Measurements from ENCODE around the gene CYFIP2.
"Not testable (repeated sequence)": the region's sequence is repeated elsewhere in the genome, so short reads cannot be mapped to it uniquely, and the experiment has no call there.

The CYFIP2 gene

DNA sequence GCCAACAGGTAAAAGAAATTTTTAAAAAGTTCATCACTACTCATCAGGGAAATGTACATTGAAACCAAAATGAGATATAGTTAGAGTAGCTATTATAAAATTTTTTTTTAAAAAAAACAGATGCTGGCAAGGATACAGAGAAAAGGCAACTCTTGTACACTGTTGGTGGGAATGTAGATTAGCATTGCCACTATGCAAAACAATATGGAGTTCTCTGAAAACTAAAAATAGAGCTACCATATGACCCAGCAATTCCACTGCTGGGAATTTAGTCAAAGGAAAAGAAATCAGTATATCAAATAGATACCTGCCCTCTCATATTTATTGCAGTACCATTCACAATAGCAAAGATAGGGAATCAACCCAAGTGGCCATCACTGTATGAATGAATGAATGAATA, 149.9 kb downstream of the CYFIP2 start:
- no peak for DNase-seq

GRCh38 chr5:157419521-157419920, 153.6 kb downstream of the CYFIP2 start:
- DNase-seq = not testable (repeated sequence)

GRCh38 chr5:157429920-157430319, 164.0 kb downstream of the CYFIP2 start:
- DNase-seq = not testable (repeated sequence)

GRCh38 chr5:157431544-157432200, 165.7 kb downstream of the CYFIP2 start:
- DNase-seq = no peak

DNA sequence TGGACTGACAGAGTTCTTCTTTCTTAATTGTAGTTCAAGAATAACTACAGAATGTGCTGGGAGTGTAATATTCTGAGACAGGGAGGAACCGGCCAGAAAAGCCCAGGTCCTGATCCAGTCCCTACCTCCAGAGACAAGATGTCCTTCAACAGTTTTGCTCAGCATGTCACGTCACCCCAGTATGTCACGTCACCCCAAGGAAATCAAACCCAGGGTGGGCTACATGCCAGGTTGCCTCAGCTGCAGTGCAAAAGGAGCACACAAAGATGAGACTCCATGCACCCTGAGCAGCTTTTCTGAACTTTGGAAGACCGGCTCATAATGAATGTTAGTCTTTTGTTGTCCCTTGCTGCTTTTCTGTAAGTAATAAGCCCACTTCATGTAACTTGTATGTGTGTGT, 168.2 kb downstream of the CYFIP2 start:
- DNase-seq = no peak

DNA sequence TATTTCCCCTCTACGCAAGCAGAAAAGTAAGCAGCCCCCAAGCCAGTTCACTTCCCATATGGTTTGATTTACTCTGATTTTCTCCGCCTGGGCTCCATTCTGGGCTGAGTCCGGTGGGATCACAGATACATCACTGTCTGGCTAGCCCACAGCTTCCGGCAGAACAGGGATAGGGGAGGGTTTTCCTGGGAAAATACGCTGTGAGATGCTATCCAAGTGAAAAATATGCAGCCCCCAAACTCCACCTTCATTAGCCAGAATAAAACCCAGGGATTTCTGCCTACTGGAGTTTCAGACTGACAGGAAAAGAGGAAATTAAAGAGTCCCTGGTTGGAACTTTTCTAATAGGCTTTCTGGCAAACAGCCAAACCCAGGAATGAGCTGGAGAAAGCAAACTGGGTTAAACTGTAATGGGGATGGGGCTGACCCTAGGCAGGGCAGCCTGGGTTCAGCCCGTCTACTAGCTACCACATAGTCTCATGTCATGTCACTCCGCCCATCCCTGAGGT, 177.2 kb downstream of the CYFIP2 start:
- DNase-seq = no peak

GRCh38 chr5:157444224-157444623, 178.3 kb downstream of the CYFIP2 start:
- no peak for DNase-seq

Data from activated effector memory CD4-positive, alpha-beta T cell treated with anti-CD3 and anti-CD28 coated beads, Interleukin-2, amount 50 U/mL, for 16 hours (primary cell).